ENCODE measurements around the gene JAM3.

- TF ChIP-seq MAFF (IDR thresholded peaks at IDR 0.05; ENCODE audit: low read length), result no peak
- no peak for TF ChIP-seq TEAD1 (CRISPR knock-in tag; IDR thresholded peaks at IDR 0.05)
- TF ChIP-seq SMC3 (conservative IDR thresholded peaks at IDR 0.05; ENCODE audit: insufficient read depth, low read depth, low read length), result no peak
- no peak for TF ChIP-seq ZNF384 (IDR thresholded peaks at IDR 0.05; ENCODE audit: low read depth, low read length)
- no peak for TF ChIP-seq GABPB1 (CRISPR knock-in tag; IDR thresholded peaks at IDR 0.05)
These were observed 127.9 kb downstream of the JAM3 start for GRCh38 chr11:134196756-134197155.
